Large intestine (tissue), 3 donors: ENCODE measurements around the gene CDK5R1. TPM values are rescaled to one million over a fixed set of nuclear protein-coding genes. Genes with fewer than 3 reads are reported as not detected.

Experiments
- DNase-seq, 2 donors: peaks; one replicate each; pipeline versions ENCODE4 v3.0.0 to v3.0.0-alpha.2; 2013
- H3K27ac ChIP-seq: one replicate; pipeline ENCODE4 v1.5.1; 2013; ENCODE audit warnings: low read length
- H3K27me3 ChIP-seq: 2 replicates; pipeline ENCODE4 v1.6.1; 2013; ENCODE audit warnings: low read length; ENCODE audit not compliant: control insufficient read depth, insufficient read depth
- H3K36me3 ChIP-seq: 2 replicates; pipeline ENCODE4 v1.6.1; 2013; ENCODE audit warnings: low read length; ENCODE audit not compliant: control insufficient read depth, insufficient read depth
- H3K4me1 ChIP-seq: one replicate; pipeline ENCODE4 v1.6.1; 2013; ENCODE audit warnings: low read length; ENCODE audit not compliant: control insufficient read depth, insufficient read depth
- H3K4me3 ChIP-seq: one replicate; pipeline ENCODE4 v1.5.1; 2013; ENCODE audit warnings: low read length
- H3K9me3 ChIP-seq: one replicate; pipeline ENCODE4 v1.6.1; 2013; ENCODE audit warnings: mild to moderate bottlenecking, low read depth, low read length, moderate library complexity; ENCODE audit not compliant: control insufficient read depth
- WGBS: methylation state at CpG from one replicate; pipeline ENCODE4 v1.1.5; 2013; ENCODE audit warnings: low lambda C conversion rate; ENCODE audit not compliant: insufficient coverage; 5-methylcytosine and 5-hydroxymethylcytosine counted together
- polyA plus RNA-seq: library from polyadenylated mRNA; unstranded; fragments of 120-200 nt; gene quantifications from one replicate; pipeline ENCODE4 v1.2.1, GENCODE V29; 2013

The CDK5R1 gene
- polyA plus RNA-seq, 1 donor = 3.6 TPM

GRCh38 chr17:32492264-32492589 lies 5.4 kb downstream of the CDK5R1 start:
- DNase-seq = no peak
- H3K4me1 ChIP-seq = peaks cover 6% of the 10 kb centered on the region
- H3K27me3 ChIP-seq = no peaks in the 10 kb centered on the region
- H3K4me3 ChIP-seq = no peak overlapping the region
- no peak overlapping the region for H3K27ac ChIP-seq
- WGBS = no CpG with 5 or more reads among the region's 4 CpGs
- peaks cover 20% of the 10 kb centered on the region for H3K36me3 ChIP-seq
- peaks cover 4% of the 10 kb centered on the region for H3K9me3 ChIP-seq

GRCh38 chr17:32492648-32493289 lies 6.0 kb downstream of the CDK5R1 start:
- peaks cover 3% of the 10 kb centered on the region for H3K9me3 ChIP-seq
- H3K4me1 ChIP-seq = peaks cover 3% of the 10 kb centered on the region
- DNase-seq = no peak
- no peak overlapping the region for H3K27ac ChIP-seq
- H3K27me3 ChIP-seq = no peaks in the 10 kb centered on the region
- WGBS = 80% methylated on average over 1 of the region's 7 CpGs
- no peak overlapping the region for H3K4me3 ChIP-seq
- peaks cover 20% of the 10 kb centered on the region for H3K36me3 ChIP-seq

GRCh38 chr17:32493571-32493970 lies 6.8 kb downstream of the CDK5R1 start:
- WGBS = no CpG with 5 or more reads among the region's 15 CpGs
- H3K4me1 ChIP-seq = no peaks in the 10 kb centered on the region

GRCh38 chr17:32493976-32494513 lies 7.3 kb downstream of the CDK5R1 start:
- WGBS = no CpG with 5 or more reads among the region's 11 CpGs
- no peak for DNase-seq
- Histone ChIP-seq H3K36me3 (peaks cover 20% of the 10 kb centered on the region), H3K27ac (no peak overlapping the region), H3K9me3 (no peaks in the 10 kb centered on the region), H3K4me1 (no peaks in the 10 kb centered on the region), H3K27me3 (no peaks in the 10 kb centered on the region), H3K4me3 (no peak overlapping the region)

More at GRCh38 chr17:32493571-32493970, 6.8 kb downstream of the CDK5R1 start:
- Histone ChIP-seq H3K9me3 (no peaks in the 10 kb centered on the region), H3K27me3 (no peaks in the 10 kb centered on the region), H3K27ac (no peak overlapping the region), H3K36me3 (peaks cover 20% of the 10 kb centered on the region), H3K4me3 (no peak overlapping the region)
- no peak for DNase-seq

- H3K4me1 ChIP-seq = no peaks in the 10 kb centered on the region
- no CpG with 5 or more reads among the region's 34 CpGs for WGBS
- no peak overlapping the region for H3K4me3 ChIP-seq
- H3K27me3 ChIP-seq = no peaks in the 10 kb centered on the region
- no peak for DNase-seq
- H3K9me3 ChIP-seq = no peaks in the 10 kb centered on the region
- H3K27ac ChIP-seq = no peak overlapping the region
- H3K36me3 ChIP-seq = peaks cover 19% of the 10 kb centered on the region
Observed at GRCh38 chr17:32494621-32495358, 8.0 kb downstream of the CDK5R1 start.

GRCh38 chr17:32495359-32496231 lies 8.8 kb downstream of the CDK5R1 start:
- H3K27ac ChIP-seq = no peak overlapping the region
- no CpG with 5 or more reads among the region's 45 CpGs for WGBS
- H3K4me3 ChIP-seq = no peak overlapping the region
- no peaks in the 10 kb centered on the region for H3K27me3 ChIP-seq
- DNase-seq = no peak
- H3K9me3 ChIP-seq = no peaks in the 10 kb centered on the region
- peaks cover 16% of the 10 kb centered on the region for H3K36me3 ChIP-seq
- H3K4me1 ChIP-seq = no peaks in the 10 kb centered on the region

GRCh38 chr17:32496395-32497073 lies 9.7 kb downstream of the CDK5R1 start:
- Histone ChIP-seq H3K36me3 (peaks cover 16% of the 10 kb centered on the region), H3K27ac (no peak overlapping the region), H3K9me3 (no peaks in the 10 kb centered on the region), H3K4me3 (no peak overlapping the region), H3K4me1 (no peaks in the 10 kb centered on the region), H3K27me3 (no peaks in the 10 kb centered on the region)
- no peak for DNase-seq
- no CpG with 5 or more reads among the region's 16 CpGs for WGBS

GRCh38 chr17:32497431-32498205 lies 10.8 kb downstream of the CDK5R1 start:
- Histone ChIP-seq H3K4me3 (no peak overlapping the region), H3K9me3 (no peaks in the 10 kb centered on the region), H3K4me1 (no peaks in the 10 kb centered on the region), H3K27me3 (no peaks in the 10 kb centered on the region), H3K36me3 (peaks cover 16% of the 10 kb centered on the region), H3K27ac (no peak overlapping the region)
- WGBS = no CpG with 5 or more reads among the region's 18 CpGs
- DNase-seq = no peak

- Histone ChIP-seq H3K27ac (no peak overlapping the region), H3K9me3 (no peaks in the 10 kb centered on the region), H3K4me1 (no peaks in the 10 kb centered on the region), H3K4me3 (no peak overlapping the region), H3K27me3 (no peaks in the 10 kb centered on the region), H3K36me3 (peaks cover 13% of the 10 kb centered on the region)
- no peak for DNase-seq
- WGBS = 93% methylated on average over 2 of the region's 9 CpGs
Observed at GRCh38 chr17:32498391-32498790, 11.6 kb downstream of the CDK5R1 start.
